T-helper 1 cell treated with Interleukin-12 subunit alpha and Interleukin-12 subunit beta and Interleukin-4 antibody, amounts not matched to agents 30 ng/mL and 1 ng/mL, for 36 hours (primary cell): Measurements from ENCODE around the gene GRAMD1B. TPM values are rescaled to one million over a fixed set of nuclear protein-coding genes. Genes with fewer than 3 reads are reported as not detected.
"Not testable (repeated sequence)": the region's sequence is repeated elsewhere in the genome, so short reads cannot be mapped to it uniquely, and the experiment has no call there.

Experiments used
- intact Hi-C: fragments of 100-400 bp; cut with micrococcal nuclease; formaldehyde crosslinking; loops from one replicate; pipeline ENCODE4 v1.15.1; 2024
- total RNA-seq: library from RNA; stranded (reverse); gene quantifications from 2 replicates; pipeline ENCODE4 v1.2.3, GENCODE V29; 2022

The GRAMD1B gene
- total RNA-seq, 1 donor from 2014 or later: 132 TPM

- intact Hi-C loops: loop anchor here (1.0 kb wide), 1 partner anchor 8 kb away; no protein-coding TSS in a partner anchor
Observed at GRCh38 chr11:123439616-123440015, 9.5 kb downstream of the GRAMD1B start.

GRCh38 chr11:123441161-123441560, 11.1 kb downstream of the GRAMD1B start:
- intact Hi-C loops: no loop called here

GRCh38 chr11:123443851-123444623, 14.0 kb downstream of the GRAMD1B start:
- intact Hi-C loops: no loop called here

GRCh38 chr11:123448823-123449222, 18.8 kb downstream of the GRAMD1B start:
- intact Hi-C loops: no loop called here

- intact Hi-C loops: no loop called here
Observed at GRCh38 chr11:123449436-123449835, 19.4 kb downstream of the GRAMD1B start.

- intact Hi-C loops: loop anchor here (1.0 to 5.0 kb wide), 2 partner anchors 19 to 703 kb away; no protein-coding TSS in a partner anchor
Observed at GRCh38 chr11:123450623-123451022, 20.6 kb downstream of the GRAMD1B start.

- intact Hi-C loops: loop anchor here (1.0 to 5.0 kb wide), 2 partner anchors 20 to 704 kb away; no protein-coding TSS in a partner anchor
Observed at GRCh38 chr11:123451183-123451781, 21.2 kb downstream of the GRAMD1B start.

GRCh38 chr11:123452794-123453193, 22.7 kb downstream of the GRAMD1B start:
- intact Hi-C loops: loop anchor here (5.0 kb wide), 1 partner anchor 705 kb away; no protein-coding TSS in a partner anchor

GRCh38 chr11:123454060-123454651, 24.1 kb downstream of the GRAMD1B start:
- intact Hi-C loops: loop anchor here (1.0 to 5.0 kb wide), 9 partner anchors 12 to 707 kb away; partner anchors contain the start of genes GRAMD1B and HSPA8

GRCh38 chr11:123454796-123455195, 24.7 kb downstream of the GRAMD1B start:
- intact Hi-C loops: loop anchor here (1.0 to 5.0 kb wide), 9 partner anchors 12 to 707 kb away; partner anchors contain the start of genes GRAMD1B and HSPA8

- intact Hi-C loops: not testable (repeated sequence)
Observed at GRCh38 chr11:123456448-123456847, 26.4 kb downstream of the GRAMD1B start.

GRCh38 chr11:123457187-123457770, 27.2 kb downstream of the GRAMD1B start:
- intact Hi-C loops: no loop called here

GRCh38 chr11:123458501-123458900, 28.4 kb downstream of the GRAMD1B start:
- intact Hi-C loops: no loop called here

GRCh38 chr11:123460012-123460700, 30.1 kb downstream of the GRAMD1B start:
- intact Hi-C loops: no loop called here

- intact Hi-C loops: no loop called here
Observed at GRCh38 chr11:123461164-123461563, 31.1 kb downstream of the GRAMD1B start.

GRCh38 chr11:123465667-123466066, 35.6 kb downstream of the GRAMD1B start:
- intact Hi-C loops: not testable (repeated sequence)

- intact Hi-C loops: not testable (repeated sequence)
Observed at GRCh38 chr11:123466172-123466571, 36.1 kb downstream of the GRAMD1B start.

GRCh38 chr11:123469089-123469488, 39.0 kb downstream of the GRAMD1B start:
- intact Hi-C loops: no loop called here

GRCh38 chr11:123469586-123469985, 39.5 kb downstream of the GRAMD1B start:
- intact Hi-C loops: no loop called here

GRCh38 chr11:123470842-123471241, 40.8 kb downstream of the GRAMD1B start:
- intact Hi-C loops: no loop called here
